ENCODE measurements around the gene WASHC2C. TPM values are rescaled to one million over a fixed set of nuclear protein-coding genes. Genes with fewer than 3 reads are reported as not detected.

WASHC2C gene, protein sequence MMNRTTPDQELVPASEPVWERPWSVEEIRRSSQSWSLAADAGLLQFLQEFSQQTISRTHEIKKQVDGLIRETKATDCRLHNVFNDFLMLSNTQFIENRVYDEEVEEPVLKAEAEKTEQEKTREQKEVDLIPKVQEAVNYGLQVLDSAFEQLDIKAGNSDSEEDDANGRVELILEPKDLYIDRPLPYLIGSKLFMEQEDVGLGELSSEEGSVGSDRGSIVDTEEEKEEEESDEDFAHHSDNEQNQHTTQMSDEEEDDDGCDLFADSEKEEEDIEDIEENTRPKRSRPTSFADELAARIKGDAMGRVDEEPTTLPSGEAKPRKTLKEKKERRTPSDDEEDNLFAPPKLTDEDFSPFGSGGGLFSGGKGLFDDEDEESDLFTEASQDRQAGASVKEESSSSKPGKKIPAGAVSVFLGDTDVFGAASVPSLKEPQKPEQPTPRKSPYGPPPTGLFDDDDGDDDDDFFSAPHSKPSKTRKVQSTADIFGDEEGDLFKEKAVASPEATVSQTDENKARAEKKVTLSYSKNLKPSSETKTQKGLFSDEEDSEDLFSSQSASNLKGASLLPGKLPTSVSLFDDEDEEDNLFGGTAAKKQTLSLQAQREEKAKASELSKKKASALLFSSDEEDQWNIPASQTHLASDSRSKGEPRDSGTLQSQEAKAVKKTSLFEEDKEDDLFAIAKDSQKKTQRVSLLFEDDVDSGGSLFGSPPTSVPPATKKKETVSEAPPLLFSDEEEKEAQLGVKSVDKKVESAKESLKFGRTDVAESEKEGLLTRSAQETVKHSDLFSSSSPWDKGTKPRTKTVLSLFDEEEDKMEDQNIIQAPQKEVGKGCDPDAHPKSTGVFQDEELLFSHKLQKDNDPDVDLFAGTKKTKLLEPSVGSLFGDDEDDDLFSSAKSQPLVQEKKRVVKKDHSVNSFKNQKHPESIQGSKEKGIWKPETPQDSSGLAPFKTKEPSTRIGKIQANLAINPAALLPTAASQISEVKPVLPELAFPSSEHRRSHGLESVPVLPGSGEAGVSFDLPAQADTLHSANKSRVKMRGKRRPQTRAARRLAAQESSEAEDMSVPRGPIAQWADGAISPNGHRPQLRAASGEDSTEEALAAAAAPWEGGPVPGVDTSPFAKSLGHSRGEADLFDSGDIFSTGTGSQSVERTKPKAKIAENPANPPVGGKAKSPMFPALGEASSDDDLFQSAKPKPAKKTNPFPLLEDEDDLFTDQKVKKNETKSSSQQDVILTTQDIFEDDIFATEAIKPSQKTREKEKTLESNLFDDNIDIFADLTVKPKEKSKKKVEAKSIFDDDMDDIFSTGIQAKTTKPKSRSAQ (N-terminal part only)
- 25.1 and 25.9 TPM in 2 replicates for total RNA-seq

GRCh38 chr10:45726703-45727420 is at the start of gene WASHC2C:
WASHC2C (plus strand) TSS chr10:45727266; CDS start chr10:45727318, 52 bp downstream.

Other genes with a start within 250 kb of the WASHC2C start
- gene ZFAND4, start 54.5 kb upstream of the WASHC2C start, total RNA-seq, result 6.0 and 8.7 TPM in 2 replicates
- 2.0 and 2.9 TPM in 2 replicates for gene AGAP4, start 120.2 kb downstream of the WASHC2C start, total RNA-seq
- gene TIMM23, start 245.2 kb downstream of the WASHC2C start, total RNA-seq, result 71.8 and 85.2 TPM in 2 replicates

All from cardiac atrium fibroblast (primary cell).